ENCODE measurements around the gene ALG2. TPM values are rescaled to one million over a fixed set of nuclear protein-coding genes. Genes with fewer than 3 reads are reported as not detected.
"Not testable (repeated sequence)": the region's sequence is repeated elsewhere in the genome, so short reads cannot be mapped to it uniquely, and the experiment has no call there.

Gene ALG2
- total RNA-seq, 1 donor from 2014 or later, result 39.0 TPM

- peaks cover 1% of the 10 kb centered on the region for H3K9me3 Mint-ChIP-seq (ENCODE audit: low read depth)
- no peak for TF ChIP-seq CTCF (IDR thresholded peaks at IDR 0.05; ENCODE audit: unreplicated experiment)
- no peaks in the 10 kb centered on the region for H3K4me1 Mint-ChIP-seq (ENCODE audit: low read depth)
- no peak for DNase-seq (ENCODE audit: low spot score, unreplicated experiment)
- peaks cover 8% of the 10 kb centered on the region for H3K36me3 Mint-ChIP-seq (ENCODE audit: insufficient read depth)
- H3K4me3 Mint-ChIP-seq (ENCODE audit: low read depth), result no peak overlapping the region
- H3K27ac Mint-ChIP-seq, result no peak overlapping the region
- no peaks in the 10 kb centered on the region for H3K27me3 Mint-ChIP-seq
Measured at GRCh38 chr9:99201603-99202002, 20.1 kb downstream of the ALG2 start.

GRCh38 chr9:99199938-99200539 is 21.7 kb downstream of the ALG2 start:
- TF ChIP-seq CTCF (IDR thresholded peaks at IDR 0.05; ENCODE audit: unreplicated experiment), result no peak
- no peaks in the 10 kb centered on the region for H3K27me3 Mint-ChIP-seq
- DNase-seq (ENCODE audit: low spot score, unreplicated experiment), result no peak
- no peak overlapping the region for H3K4me3 Mint-ChIP-seq (ENCODE audit: low read depth)
- no peaks in the 10 kb centered on the region for H3K4me1 Mint-ChIP-seq (ENCODE audit: low read depth)
- peaks cover 7% of the 10 kb centered on the region for H3K36me3 Mint-ChIP-seq (ENCODE audit: insufficient read depth)
- H3K27ac Mint-ChIP-seq, result no peak overlapping the region
- no peaks in the 10 kb centered on the region for H3K9me3 Mint-ChIP-seq (ENCODE audit: low read depth)

- Mint-ChIP-seq H3K36me3 (ENCODE audit: insufficient read depth) (peaks cover 12% of the 10 kb centered on the region), H3K4me3 (ENCODE audit: low read depth) (no peak overlapping the region), H3K27ac (no peak overlapping the region), H3K4me1 (ENCODE audit: low read depth) (no peaks in the 10 kb centered on the region), H3K27me3 (no peaks in the 10 kb centered on the region), H3K9me3 (ENCODE audit: low read depth) (no peaks in the 10 kb centered on the region)
- no peak for TF ChIP-seq CTCF (IDR thresholded peaks at IDR 0.05; ENCODE audit: unreplicated experiment)
- no peak for DNase-seq (ENCODE audit: low spot score, unreplicated experiment)
Measured at GRCh38 chr9:99197987-99198386, 23.8 kb downstream of the ALG2 start.

GRCh38 chr9:99197124-99197630 is 24.6 kb downstream of the ALG2 start:
- H3K9me3 Mint-ChIP-seq (ENCODE audit: low read depth), result no peaks in the 10 kb centered on the region
- TF ChIP-seq CTCF (IDR thresholded peaks at IDR 0.05; ENCODE audit: unreplicated experiment), result no peak
- no peak overlapping the region for H3K27ac Mint-ChIP-seq
- no peaks in the 10 kb centered on the region for H3K27me3 Mint-ChIP-seq
- no peak for DNase-seq (ENCODE audit: low spot score, unreplicated experiment)
- H3K4me3 Mint-ChIP-seq (ENCODE audit: low read depth), result no peak overlapping the region
- H3K4me1 Mint-ChIP-seq (ENCODE audit: low read depth), result no peaks in the 10 kb centered on the region
- peaks cover 12% of the 10 kb centered on the region for H3K36me3 Mint-ChIP-seq (ENCODE audit: insufficient read depth)

- H3K9me3 Mint-ChIP-seq (ENCODE audit: low read depth); H3K27me3 Mint-ChIP-seq; H3K4me3 Mint-ChIP-seq (ENCODE audit: low read depth); H3K27ac Mint-ChIP-seq; H3K4me1 Mint-ChIP-seq (ENCODE audit: low read depth); DNase-seq (ENCODE audit: low spot score, unreplicated experiment): not testable (repeated sequence)
- H3K36me3 Mint-ChIP-seq (ENCODE audit: insufficient read depth), result peaks cover 12% of the 10 kb centered on the region
Measured at GRCh38 chr9:99196484-99196883, 25.3 kb downstream of the ALG2 start.

GRCh38 chr9:99193466-99193821 is 28.3 kb downstream of the ALG2 start:
- Mint-ChIP-seq H3K27ac (no peak overlapping the region), H3K4me3 (ENCODE audit: low read depth) (no peak overlapping the region), H3K36me3 (ENCODE audit: insufficient read depth) (peaks cover 10% of the 10 kb centered on the region), H3K27me3 (no peaks in the 10 kb centered on the region), H3K4me1 (ENCODE audit: low read depth) (no peaks in the 10 kb centered on the region), H3K9me3 (ENCODE audit: low read depth) (no peaks in the 10 kb centered on the region)
- no peak for DNase-seq (ENCODE audit: low spot score, unreplicated experiment)
- no peak for TF ChIP-seq CTCF (IDR thresholded peaks at IDR 0.05; ENCODE audit: unreplicated experiment)
